Activated T-helper 1 cell treated with anti-CD3 and anti-CD28 coated beads, Interleukin-12 subunit alpha, Interleukin-12 subunit beta, Interleukin-2, Interleukin-4 antibody, amounts not matched to agents 30 ng/mL and 10 ng/mL and 1 ng/mL, durations not matched to agents 14 hours and 24 hours and 36 hours (primary cell): Measurements from ENCODE around the gene SLC48A1. TPM values are rescaled to one million over a fixed set of nuclear protein-coding genes. Genes with fewer than 3 reads are reported as not detected.
A peak's percentile ranks its signal among the peaks of the same experiment; 100 is the strongest.

Experiments used
- DNase-seq: peaks from one replicate; pipeline ENCODE4 v3.0.0; 2021; ENCODE audit warnings: low spot score
- H3K27ac Mint-ChIP-seq: one replicate; pipeline ENCODE4 v1.8.0; 2021; ENCODE audit warnings: mild to moderate bottlenecking, mixed read lengths
- H3K27me3 Mint-ChIP-seq: one replicate; pipeline ENCODE4 v1.8.0; 2022; ENCODE audit warnings: mild to moderate bottlenecking, moderate library complexity, mixed read lengths; ENCODE audit not compliant: insufficient read depth
- H3K36me3 Mint-ChIP-seq: one replicate; pipeline ENCODE4 v1.8.0; 2021; ENCODE audit warnings: low read depth, mixed read lengths
- H3K4me1 Mint-ChIP-seq: one replicate; pipeline ENCODE4 v1.8.0; 2021; ENCODE audit warnings: low read depth, mixed read lengths
- H3K4me3 Mint-ChIP-seq: one replicate; pipeline ENCODE4 v1.8.0; 2021; ENCODE audit warnings: mild to moderate bottlenecking, moderate library complexity, mixed read lengths
- H3K9me3 Mint-ChIP-seq: one replicate; pipeline ENCODE4 v1.8.0; 2021; ENCODE audit warnings: mixed read lengths
- intact Hi-C: fragments of 100-400 bp; cut with micrococcal nuclease; formaldehyde crosslinking; loops from one replicate; pipeline ENCODE4 v1.15.1; 2024
- total RNA-seq: library from RNA; stranded (reverse); gene quantifications from 2 replicates; pipeline ENCODE4 v1.2.3, GENCODE V29; 2022

The SLC48A1 gene
- total RNA-seq, 1 donor from 2014 or later: 12.7 TPM

DNA sequence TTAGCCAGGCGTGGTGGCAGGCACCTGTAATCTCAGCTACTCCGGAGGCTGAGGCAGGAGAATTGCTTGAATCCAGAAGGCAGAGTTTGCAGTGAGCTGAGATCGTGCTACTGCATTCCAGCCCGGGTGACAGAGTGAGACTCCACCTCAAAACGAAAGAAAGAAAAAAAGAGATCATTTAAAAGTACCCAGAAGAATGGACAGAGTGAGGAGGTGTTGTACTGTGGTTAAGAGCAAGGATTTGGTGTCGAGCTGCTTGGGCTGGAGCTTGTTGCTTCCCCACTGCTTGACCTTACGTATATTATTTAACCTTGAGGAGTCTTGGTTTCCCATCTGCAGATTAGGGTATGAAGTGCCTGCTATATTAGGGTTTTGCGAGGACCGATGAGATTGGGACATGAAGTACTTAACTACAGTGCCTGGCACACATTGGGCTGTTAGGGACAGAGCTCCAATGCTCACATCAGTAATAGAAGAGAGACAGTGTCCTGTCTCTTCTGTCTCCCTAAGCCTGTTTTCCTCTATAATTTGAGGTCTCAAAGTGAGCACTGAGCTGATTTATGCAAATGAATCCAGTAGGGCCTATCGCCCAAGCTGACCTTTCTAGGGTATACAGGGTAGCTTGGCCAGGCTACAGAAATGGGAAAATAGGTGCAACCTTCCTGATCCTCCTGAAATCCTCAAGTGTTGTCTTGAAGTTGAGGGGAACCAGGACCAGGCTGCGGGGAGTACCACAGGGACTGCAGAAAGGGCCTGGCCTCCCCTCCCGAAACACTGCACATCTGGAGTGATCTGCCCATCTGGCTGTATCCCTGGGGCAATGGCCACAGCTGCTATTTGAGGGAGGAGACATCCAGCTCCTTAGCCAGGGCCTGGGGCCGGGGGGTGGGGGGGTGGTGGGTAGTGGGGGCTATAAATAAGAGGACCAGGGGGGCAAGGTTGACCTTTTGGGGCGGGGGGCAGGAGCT is 55.3 kb downstream of the SLC48A1 start:
- Mint-ChIP-seq H3K27me3 (no peaks in the 10 kb centered on the region), H3K27ac (peak overlapping the region; percentile 86), H3K4me1 (peaks cover 92% of the 10 kb centered on the region), H3K9me3 (no peaks in the 10 kb centered on the region), H3K4me3 (peak overlapping the region; percentile 71), H3K36me3 (peaks cover 11% of the 10 kb centered on the region)
- no peak for DNase-seq
- intact Hi-C loops: no loop called here

DNA sequence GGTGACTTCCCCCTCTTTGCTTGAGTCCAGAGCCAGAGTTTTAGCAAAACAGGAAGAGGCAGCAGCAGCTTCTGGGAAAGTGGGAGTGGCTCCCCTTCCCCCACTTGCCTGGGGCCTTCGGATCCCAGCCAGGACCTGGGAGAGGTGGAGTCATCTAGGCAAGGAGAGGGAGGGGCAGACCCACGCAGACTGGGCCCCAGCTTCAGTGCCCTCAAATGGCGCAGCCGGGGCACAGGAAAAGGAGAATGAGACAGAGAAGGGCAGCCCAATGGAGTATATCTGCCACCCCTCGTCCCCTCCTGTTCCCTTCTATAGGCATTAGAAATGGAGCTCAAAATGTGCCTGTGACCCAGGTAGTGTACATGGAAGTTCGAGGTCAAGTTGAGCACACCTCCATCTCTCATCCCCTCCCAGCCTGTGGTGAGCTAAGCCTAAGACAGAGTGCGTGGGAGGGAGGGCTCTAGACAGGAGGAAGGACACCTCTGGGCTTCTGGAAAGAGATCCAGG is 56.0 kb downstream of the SLC48A1 start:
- peak overlapping the region; percentile 71 for H3K4me3 Mint-ChIP-seq
- H3K9me3 Mint-ChIP-seq: no peaks in the 10 kb centered on the region
- H3K4me1 Mint-ChIP-seq: peaks cover 92% of the 10 kb centered on the region
- no peaks in the 10 kb centered on the region for H3K27me3 Mint-ChIP-seq
- intact Hi-C loops: no loop called here
- peaks cover 11% of the 10 kb centered on the region for H3K36me3 Mint-ChIP-seq
- peak overlapping the region; percentile 86 for H3K27ac Mint-ChIP-seq
- no peak for DNase-seq

DNA sequence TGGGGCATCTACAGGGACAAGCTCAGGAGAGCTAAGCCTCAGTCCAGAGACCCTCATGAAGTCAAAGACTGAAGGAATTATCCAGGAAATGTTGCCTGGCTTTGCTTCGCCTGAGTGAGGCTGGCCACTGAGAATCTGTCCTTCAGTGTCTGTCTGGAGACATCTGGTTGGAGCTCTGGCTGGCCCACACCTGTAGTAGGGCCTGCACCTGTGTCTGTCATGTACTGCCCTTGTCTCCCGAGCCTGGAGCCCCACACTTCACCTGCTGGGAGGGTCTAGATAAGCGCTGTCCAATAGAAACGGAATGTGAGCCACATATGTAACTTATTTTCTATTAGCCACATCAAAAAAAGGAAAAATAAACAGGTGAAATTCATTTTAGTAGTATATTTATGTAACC is 56.5 kb downstream of the SLC48A1 start:
- Mint-ChIP-seq H3K4me1 (peaks cover 92% of the 10 kb centered on the region), H3K4me3 (peak overlapping the region; percentile 71), H3K27ac (peak overlapping the region; percentile 86), H3K9me3 (no peaks in the 10 kb centered on the region), H3K27me3 (no peaks in the 10 kb centered on the region), H3K36me3 (peaks cover 8% of the 10 kb centered on the region)
- DNase-seq: no peak
- intact Hi-C loops: no loop called here

Other genes with a start within 250 kb of the SLC48A1 start
- 61.2 and 64.9 TPM in 2 replicates for gene RPAP3, start 67.2 kb upstream of the SLC48A1 start, total RNA-seq
- gene ENDOU, start 47.7 kb upstream of the SLC48A1 start, total RNA-seq: not detected in 2 replicates
- 4.7 and 6.5 TPM in 2 replicates for gene RAPGEF3, start 14.4 kb upstream of the SLC48A1 start, total RNA-seq
- 453 and 466 TPM in 2 replicates for gene HDAC7, start 46.7 kb downstream of the SLC48A1 start, total RNA-seq
- gene VDR, start 131.8 kb downstream of the SLC48A1 start, total RNA-seq: 305 and 318 TPM in 2 replicates
- 139 and 143 TPM in 2 replicates for gene TMEM106C, start 190.4 kb downstream of the SLC48A1 start, total RNA-seq
- 0.08 TPM in 1 of 2 replicates, not detected in the other for gene COL2A1, start 231.2 kb downstream of the SLC48A1 start, total RNA-seq